HL-60 (cell line): ENCODE results near the gene FRMPD4.

Experiments used
- CTCF ChIP-seq: IDR thresholded peaks from one replicate; pipeline ENCODE4 v1.5.1; 2011; ENCODE audit warnings: low read length, control low read depth, inconsistent platforms; ENCODE audit not compliant: insufficient read depth
- POLR2AphosphoS5 ChIP-seq: IDR thresholded peaks from 2 replicates; pipeline ENCODE4 v1.6.1; 2012; ENCODE audit warnings: low read depth
- REST ChIP-seq: IDR thresholded peaks from 2 replicates; pipeline ENCODE4 v1.6.1; 2012; ENCODE audit warnings: low read depth; ENCODE audit not compliant: insufficient replicate concordance

- TF ChIP-seq CTCF (no peak), POLR2AphosphoS5 (no peak), REST (no peak)
Measured at GRCh38 chrX:12236156-12236555, 97.9 kb downstream of the FRMPD4 start.
